Urothelium cell line (cell line): Measurements from ENCODE around the gene HIVEP1.

ENCODE experiments used
- DNase-seq: peaks from one replicate; pipeline ENCODE4 v3.0.0; 2011; ENCODE audit warnings: low spot score, mixed read lengths
- FAIRE-seq: peaks from 2 replicates; lab custom pipeline; 2011; peaks lifted over from hg19 to GRCh38; lab: Jason Lieb, UNC

The HIVEP1 gene

DNA sequence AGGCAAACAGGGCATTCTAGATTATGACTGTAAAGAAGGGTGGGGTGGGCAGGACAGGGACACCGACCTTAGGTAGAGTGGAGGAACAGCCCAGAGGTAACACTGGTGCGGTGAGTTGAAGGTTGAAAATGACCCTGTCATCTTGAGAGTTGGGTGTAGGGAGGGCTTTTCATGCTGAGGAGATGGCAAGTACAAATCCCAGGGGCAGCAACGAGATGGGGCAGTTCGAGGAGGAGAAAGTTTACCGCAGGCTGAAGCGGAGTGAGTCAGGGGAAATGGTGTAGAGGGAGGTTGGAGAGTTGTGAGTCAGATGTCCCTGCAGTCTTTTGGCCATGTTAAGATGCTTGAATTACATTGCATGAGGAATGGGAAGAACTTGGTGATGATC, 101.1 kb downstream of the HIVEP1 start:
- FAIRE-seq, result no peak
- peak; percentile 56 for DNase-seq

DNA sequence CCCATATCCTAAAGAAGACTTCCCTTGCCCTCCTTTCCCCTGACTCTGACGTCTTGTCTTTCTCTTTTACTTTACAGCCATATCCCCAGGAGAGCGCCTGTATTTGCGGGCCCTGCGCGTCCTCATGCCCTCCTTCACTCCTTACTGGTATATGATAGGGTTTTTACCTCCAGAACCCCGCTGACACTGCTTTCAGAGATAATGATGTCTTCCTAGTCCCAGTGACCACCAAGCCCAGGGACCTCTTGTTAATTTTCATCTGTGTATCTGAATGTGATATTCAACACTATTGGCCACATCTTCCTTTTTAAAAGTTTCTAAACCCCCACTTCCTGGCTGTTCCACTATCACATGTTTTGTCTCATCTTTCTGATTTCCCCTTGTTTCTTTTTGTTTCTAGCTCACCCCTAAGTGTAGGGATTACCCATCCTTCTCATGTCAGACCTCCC, 102.0 kb downstream of the HIVEP1 start:
- FAIRE-seq (no peak), DNase-seq (no peak)

DNA sequence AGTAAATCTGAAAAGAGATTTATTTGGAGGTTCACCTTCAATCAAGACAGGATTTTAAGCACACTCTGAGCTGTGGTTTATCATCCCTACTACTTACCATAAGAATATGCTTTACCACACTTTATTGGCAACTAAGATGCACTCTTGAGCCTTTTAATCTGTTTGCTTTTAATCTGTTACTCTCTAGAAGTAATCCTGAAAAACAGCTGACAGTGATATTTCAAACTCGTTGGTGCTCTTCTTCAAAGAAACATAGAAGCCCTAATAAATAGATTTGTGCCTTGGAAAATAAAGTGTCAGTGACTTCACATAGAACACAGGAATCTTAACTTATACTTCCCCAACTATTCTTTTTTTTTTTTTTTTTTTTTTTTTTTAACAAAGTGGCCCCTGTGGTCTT, 102.9 kb downstream of the HIVEP1 start:
- FAIRE-seq, result no peak

DNA sequence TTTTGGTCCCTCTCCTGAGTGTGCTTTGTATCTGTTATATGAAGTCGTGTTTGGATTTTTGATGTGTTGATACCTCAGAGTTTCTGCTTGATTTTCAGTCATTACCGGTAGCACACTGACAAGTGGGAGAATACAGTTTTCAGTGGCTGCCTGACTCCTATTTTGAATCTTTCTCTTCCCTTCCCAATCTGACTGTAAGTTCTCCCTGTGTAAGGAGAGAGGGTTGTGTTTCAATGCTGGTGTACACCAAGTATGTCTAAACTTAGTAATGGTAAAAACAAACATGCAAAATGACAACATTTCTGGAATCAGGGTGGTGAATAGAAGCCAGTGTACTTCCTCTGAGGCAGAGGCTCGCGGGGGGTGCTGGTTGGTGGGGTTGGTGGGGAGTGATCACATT, 103.4 kb downstream of the HIVEP1 start:
- no peak for FAIRE-seq

More for the DNA sequence above, 102.9 kb downstream of the HIVEP1 start:
- no peak for DNase-seq

DNA sequence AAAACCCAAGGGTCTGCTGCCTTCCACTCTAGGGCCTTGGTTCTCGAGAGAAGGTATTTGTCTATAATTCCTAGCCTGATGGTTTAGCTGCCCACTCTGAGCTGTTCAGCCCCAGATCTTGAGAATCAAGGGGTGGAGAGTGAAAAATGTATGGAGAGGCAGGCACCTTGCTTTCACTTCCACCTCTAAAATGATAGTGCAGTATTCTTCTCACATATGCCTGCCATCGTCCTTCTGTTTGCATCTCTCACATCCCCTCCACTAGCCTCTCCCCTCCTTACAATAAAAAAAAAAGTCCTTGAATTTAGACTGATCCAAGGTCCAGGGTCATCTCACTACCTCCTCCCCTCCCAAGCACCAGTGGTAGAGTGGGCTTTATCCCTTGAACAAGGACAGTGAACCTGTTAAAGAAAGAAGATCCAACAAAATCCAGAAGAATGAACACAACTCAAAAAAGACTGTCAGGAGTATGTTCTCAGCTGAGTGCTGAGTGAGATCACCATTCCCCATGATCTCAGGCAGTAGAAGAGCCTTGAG, 104.2 kb downstream of the HIVEP1 start:
- DNase-seq, result no peak
- FAIRE-seq, result no peak

More for the DNA sequence above, 103.4 kb downstream of the HIVEP1 start:
- no peak for DNase-seq

DNA sequence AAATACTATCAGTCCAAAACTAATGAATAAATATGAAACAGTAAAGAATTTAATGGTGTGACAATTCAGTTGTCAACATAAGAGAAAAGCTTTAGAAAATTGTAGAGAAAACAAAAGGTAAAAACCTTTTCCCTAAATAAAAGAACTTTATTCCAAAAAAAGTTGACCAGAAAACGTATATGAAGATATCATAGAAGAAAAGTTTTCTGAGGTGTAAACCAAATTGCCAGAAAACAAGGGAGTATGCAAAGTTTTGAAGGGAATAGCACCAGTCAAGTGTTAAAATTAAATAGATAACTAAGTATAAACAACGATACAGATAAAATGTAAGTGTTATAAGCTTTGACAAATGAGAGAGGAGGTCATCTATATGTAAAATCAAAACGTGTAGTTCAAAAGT, 104.9 kb downstream of the HIVEP1 start:
- no peak for DNase-seq
- FAIRE-seq, result no peak

DNA sequence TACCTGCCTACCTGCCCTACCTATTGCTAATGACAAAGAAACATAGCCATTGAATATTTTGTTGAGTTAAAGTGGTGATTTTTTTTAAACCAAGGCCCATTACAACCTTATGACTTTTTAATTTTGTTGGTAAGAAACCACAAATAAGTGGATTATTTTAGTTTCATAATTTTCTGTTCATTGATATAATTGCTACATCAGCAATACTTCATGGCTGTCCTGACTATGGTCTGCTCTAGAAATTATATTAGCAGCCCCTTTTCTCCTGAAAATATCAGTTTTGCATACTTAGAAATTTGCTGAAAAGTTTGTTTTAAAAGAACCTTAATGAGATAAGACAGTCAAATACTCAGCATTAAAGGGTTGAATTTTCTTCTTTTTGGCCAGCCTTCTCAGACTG, 106.5 kb downstream of the HIVEP1 start:
- FAIRE-seq, result no peak
- DNase-seq, result no peak

DNA sequence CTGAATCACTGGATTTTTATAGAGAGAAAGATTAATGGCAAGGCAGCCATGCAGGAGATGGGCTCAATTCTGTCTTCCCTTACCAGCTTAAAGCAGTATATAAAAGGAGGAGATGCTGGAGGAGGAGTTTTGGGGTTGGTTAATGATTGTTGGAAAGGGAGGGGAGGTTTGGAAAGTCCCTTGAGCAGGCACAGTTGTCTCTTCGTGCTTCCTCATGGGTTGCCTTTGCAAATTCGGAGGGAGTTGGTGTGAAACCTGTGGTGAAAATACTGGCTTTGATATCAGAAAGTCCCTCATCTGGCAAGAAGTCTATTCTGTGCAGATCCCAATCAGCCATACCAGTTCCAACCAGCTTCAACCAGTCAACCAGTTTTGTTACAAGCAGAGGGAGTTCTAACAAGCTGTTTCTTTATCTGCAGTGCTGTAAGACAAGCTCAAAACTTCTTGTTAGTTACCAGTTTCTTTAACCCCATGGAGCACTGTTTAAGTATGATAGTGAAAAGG, 107.0 kb downstream of the HIVEP1 start:
- DNase-seq (no peak), FAIRE-seq (no peak)

DNA sequence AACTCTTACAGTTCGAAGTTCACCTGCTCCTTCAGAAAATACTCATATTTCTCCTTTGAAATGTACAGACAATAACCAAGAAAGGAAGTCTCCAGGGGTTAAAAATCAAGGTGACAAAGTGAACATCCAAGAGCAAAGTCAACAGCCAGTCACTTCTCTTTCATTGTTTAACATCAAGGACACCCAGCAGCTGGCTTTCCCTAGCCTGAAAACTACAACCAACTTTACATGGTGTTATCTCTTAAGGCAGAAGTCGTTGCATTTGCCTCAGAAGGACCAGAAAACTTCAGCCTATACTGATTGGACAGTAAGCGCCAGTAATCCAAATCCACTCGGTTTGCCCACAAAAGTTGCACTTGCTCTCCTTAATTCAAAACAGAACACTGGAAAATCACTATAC, 113.3 kb downstream of the HIVEP1 start:
- FAIRE-seq (no peak), DNase-seq (no peak)

DNA sequence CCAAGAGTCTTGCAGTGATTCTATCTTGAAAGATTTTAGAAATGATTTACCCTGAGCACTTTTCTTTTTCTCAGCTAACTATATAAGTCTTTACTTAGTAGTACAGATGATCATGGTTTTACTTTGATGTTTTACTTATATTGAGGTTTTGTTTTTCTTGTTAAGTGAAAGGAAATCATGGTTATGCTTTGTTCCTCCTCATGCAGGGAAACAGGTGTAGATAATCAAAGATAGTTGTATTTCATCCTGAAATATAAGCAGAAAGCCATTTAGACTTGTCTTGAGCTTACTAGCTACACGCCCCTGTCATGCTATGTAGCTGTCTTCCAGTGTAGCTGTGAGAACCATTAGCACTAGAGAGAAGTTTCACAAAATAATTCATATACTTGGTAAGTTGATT, 113.9 kb downstream of the HIVEP1 start:
- no peak for FAIRE-seq
- no peak for DNase-seq

DNA sequence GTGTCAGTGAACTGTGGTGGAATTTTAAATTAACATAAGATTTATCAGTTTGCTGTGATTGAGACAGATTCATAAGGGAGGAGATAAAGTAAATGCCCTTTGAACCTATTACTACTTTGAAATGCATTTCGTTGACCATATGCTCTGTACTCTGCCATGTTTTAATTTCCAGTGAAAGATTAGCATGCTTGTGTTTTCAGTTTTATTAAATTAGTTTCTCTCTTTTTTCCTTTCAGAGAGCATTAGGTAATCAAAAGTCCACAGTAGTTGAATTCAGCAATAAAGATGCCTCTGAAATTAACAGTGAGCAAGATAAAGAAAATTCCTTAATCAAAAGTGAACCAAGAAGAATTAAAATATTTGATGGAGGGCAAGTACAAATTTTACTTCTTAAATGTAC, 117.4 kb downstream of the HIVEP1 start:
- no peak for DNase-seq
- FAIRE-seq, result no peak

DNA sequence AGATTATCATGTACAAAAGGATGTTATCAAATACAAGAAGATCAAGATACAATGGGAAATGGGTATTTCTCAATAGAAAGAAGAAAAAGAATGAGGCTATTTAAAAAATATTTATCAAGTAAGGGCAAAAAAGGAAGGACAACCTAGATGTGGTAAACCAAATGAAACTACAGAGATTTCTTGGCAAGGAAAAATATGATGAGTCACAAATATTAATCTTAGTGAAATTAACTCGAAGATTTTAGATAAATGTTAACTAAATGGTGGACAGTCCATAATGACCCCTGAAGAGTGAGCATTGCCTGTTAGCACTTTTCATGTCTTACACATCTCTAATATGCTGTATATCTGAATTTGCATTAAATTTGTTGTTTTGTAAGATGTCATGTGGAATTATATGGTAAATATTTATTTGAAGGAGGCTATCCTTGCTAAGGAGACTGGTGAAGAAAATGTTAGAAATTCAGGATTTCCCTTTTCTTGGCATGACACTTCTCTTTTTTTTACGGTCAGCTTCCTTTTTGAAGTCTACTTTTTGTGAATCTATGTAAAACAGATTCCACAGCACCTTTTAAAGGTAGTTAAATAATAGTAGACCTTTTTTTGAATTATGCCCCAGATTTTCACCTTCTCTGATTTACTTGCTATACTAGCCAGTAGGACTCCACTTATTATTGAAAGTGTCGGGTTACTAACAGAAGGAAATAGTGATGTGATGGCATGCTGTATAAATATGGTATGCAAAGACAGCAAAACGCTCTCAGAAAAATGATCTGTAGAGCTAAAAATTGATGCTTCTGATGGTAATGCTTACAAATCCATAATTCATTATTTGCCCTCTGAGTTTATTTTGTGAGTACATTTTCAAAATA, 120.5 kb downstream of the HIVEP1 start:
- FAIRE-seq (no peak), DNase-seq (no peak)

DNA sequence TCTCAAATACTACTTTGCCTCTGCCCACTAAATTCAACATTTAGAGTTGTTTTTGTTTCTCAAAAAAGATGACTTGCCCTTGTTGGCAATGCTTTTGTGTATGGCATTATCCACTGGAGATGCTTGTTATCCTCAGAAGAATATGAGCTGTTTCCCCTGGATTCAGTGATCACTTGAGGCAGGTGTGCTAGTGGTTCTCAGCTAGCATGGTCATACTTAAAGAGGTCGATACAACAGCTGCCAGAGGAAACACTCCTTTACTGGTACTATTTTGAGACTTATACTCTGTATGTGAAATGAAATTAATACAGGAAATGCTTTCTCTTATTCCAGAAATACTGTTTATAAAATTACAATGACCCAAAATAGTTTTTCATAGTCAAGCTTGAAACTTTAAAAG, 122.5 kb downstream of the HIVEP1 start:
- FAIRE-seq (no peak), DNase-seq (no peak)

DNA sequence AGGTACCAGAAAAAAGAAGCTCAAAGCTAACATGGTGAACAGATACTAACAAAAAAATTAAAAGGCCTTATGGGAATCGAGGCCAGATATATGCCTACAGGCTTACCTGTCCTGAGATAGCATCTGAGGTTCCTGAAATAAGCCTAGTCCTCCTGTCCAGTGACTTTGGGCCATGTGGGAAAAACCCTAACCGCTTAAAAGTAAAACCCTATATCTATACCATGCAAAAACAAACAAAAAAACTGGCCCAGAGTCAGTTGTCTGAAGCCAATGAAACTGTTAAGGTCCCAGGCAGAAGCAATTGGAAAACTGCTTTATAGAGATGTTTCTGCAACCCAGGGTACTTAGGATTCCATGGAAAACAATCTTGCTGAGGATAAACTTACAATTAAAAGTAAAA, 122.9 kb downstream of the HIVEP1 start:
- no peak for FAIRE-seq

DNA sequence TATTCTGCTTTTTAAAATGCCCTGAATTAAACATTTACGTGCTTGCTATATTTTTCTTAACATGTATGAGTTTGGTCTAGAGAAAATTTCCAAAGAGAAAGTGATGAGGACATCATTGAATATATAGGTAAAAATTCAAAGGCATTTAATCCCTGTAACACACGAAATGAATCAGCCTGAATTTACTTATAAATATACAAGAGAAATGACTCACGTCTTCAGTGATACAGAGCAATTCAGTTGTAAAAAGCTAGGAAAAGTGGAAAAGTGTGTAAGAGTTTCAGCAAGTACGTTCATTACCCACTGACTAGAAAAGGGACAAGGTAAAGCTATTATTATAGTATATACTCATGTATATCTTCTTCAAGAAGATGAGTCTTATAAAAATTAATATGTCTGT, 124.8 kb downstream of the HIVEP1 start:
- no peak for FAIRE-seq

More for the DNA sequence above, 122.9 kb downstream of the HIVEP1 start:
- no peak for DNase-seq

DNA sequence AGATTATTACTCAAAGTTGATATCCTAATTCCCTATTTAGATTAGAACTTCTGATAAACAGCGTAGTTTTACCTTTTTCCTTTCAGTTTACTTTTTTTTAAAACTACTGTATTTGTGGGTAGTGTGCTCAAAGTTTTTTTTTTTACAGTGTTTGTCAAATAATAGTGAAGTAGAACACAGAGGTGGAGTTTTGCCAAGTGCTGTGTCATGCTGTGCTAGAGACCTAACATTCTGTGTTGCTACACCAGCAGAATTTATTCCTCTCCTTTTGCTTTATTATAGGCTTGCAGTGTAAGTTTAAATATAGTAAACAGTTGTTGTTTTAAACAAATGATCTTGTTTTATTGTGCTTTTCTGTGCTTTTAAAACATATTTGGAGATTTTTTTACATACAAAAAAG, 125.4 kb downstream of the HIVEP1 start:
- DNase-seq (no peak), FAIRE-seq (no peak)

More for the DNA sequence above, 124.8 kb downstream of the HIVEP1 start:
- DNase-seq, result no peak

DNA sequence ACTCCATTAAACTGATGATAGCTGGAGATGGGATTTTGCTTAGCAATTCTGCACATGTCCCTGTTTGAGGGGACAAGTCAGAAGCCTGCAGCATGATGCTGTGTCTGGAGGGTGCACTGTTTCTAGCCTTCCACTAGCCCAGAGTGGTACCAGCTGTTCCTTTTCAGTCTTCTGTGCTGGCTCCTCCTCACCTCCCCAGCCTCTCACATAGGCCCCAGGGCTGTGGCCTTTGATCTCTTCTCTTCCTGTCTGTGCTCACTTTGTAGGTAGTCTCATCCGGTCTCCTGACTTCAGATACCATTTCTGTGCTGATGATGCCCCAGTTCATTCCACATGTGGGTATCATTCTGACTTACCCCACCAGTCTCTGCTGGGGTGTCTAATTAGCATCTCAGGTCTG, 126.3 kb downstream of the HIVEP1 start:
- no peak for FAIRE-seq
- DNase-seq, result no peak

DNA sequence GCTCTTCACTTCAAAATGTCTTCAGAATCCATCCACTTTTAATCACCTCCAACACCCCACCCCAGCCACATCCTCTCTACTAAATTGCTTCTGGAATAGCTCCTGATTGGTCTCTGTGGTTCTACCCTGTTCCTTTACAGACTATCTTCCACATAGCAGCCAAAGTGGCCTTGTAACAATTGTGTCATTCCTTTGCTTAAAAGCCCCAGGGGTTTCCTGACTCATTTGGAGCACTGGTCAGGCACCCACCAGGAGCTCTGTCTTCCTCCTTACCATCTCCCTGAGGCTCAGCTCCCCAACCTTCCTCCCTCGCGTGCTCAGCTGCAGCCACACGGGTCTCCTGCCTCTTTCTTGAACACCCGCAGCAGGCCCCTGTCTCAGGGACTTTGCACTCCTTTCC, 126.8 kb downstream of the HIVEP1 start:
- FAIRE-seq, result no peak

DNA sequence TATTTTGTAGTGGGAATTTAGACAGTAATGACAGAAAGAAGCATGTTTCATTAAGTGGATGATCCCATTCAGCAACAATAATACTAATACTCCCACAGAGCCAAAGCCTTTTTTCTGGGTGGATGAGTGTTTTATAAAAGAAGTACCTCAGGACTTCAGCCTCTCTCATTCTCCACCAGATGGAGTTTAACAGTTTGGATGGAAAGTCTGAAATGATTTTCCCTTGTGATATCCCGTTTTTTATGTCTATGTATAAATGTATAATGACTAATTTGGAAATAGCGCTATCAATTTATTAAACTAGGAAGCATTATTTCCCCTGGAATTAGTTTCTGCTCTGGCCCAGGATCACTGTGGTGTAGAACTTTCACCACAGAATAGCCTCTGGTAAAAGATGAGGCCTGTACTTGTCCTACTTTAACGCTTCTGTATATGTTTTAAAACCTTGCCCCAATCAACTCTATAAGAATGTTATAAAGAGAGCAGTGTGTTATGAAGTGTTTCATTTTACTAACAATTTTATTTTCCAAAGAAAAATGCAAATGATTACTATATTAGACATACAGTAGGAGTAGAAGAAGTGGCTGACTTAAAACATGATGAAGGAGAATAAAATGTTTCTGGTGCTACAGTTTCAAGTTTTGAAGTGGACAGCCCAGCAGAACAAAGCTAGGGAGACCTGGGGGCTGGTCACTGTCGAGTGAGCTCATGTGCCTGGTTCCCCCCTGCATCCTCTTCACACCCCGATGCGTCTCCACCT, 135.6 kb downstream of the HIVEP1 start:
- FAIRE-seq, result no peak
- DNase-seq, result no peak

More for the DNA sequence above, 126.8 kb downstream of the HIVEP1 start:
- DNase-seq, result no peak

DNA sequence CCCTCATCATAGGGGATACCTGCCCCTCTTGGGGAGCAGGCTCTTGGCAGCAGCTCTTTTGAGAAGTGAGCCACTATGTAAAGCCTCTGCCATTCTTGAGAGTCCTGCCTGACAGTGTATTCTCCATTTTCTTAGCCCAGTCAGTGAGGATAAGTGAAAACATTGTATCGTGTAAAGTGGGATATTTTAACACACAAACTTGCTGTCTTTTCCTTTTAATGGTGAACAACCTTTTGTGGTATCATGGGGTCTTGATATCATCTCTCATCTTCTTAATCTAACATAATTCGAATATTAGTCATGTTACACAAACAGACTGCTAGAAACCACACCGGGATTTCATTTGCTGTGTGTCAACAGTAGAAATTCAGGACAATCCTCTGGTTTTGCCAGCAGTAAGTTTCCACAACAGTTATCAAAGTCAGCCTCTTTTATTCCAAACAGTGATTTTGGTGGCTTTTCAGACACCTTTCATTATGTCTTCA, 136.2 kb downstream of the HIVEP1 start:
- FAIRE-seq, result no peak

DNA sequence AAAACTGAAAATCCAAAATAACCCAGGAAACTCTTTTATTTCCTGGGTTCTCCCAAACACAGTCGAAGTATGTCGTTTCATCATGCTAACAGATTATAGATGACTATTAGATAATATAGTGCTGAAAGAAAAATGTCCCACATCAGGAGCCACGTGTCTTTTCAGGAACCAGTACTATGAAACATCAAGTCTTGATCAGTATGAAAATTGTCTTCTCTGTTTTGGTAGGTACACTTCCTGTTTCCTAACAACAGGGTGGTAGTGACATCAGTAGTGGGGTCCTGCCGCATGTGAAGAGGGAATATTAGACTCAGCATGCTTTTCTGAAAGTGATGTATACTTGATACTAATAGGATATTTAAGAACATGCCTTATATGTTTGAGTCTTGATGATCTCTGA, 136.7 kb downstream of the HIVEP1 start:
- DNase-seq (no peak), FAIRE-seq (no peak)

More for the DNA sequence above, 136.2 kb downstream of the HIVEP1 start:
- DNase-seq, result peak; percentile 21
